Astrocyte (in vitro differentiated cells and primary cell): ENCODE measurements around the gene EXOG. TPM values are rescaled to one million over a fixed set of nuclear protein-coding genes. Genes with fewer than 3 reads are reported as not detected.

ENCODE experiments used
- DNase-seq: peaks from one replicate; pipeline ENCODE4 v3.0.0-alpha.2; 2010; ENCODE audit warnings: low read depth
- FAIRE-seq: peaks from 2 replicates; lab custom pipeline; 2011; peaks lifted over from hg19 to GRCh38; lab: Jason Lieb, UNC
- H2AFZ ChIP-seq: 2 replicates; pipeline ENCODE4 v1.6.0; 2012; ENCODE audit warnings: low read depth, low read length, inconsistent platforms
- H3K27ac ChIP-seq: 2 replicates; pipeline ENCODE4 v1.5.1; 2011; ENCODE audit warnings: low read depth, low read length, inconsistent platforms
- H3K27me3 ChIP-seq: 2 replicates; pipeline ENCODE4 v1.6.0; 2011; ENCODE audit warnings: low read length, inconsistent platforms; ENCODE audit not compliant: insufficient read depth
- H3K36me3 ChIP-seq: 2 replicates; pipeline ENCODE4 v1.5.1; 2011; ENCODE audit warnings: low read length, inconsistent platforms; ENCODE audit not compliant: insufficient read depth
- H3K4me1 ChIP-seq: 2 replicates; pipeline ENCODE4 v1.5.1; 2011; ENCODE audit warnings: low read length, inconsistent platforms; ENCODE audit not compliant: insufficient read depth
- H3K4me2 ChIP-seq: 2 replicates; pipeline ENCODE4 v1.6.0; 2012; ENCODE audit warnings: low read length, inconsistent platforms
- H3K4me3 ChIP-seq: 2 replicates; pipeline ENCODE4 v1.5.1; 2011; ENCODE audit warnings: low read depth, mild to moderate bottlenecking, low read length, inconsistent platforms; ENCODE audit not compliant: insufficient read depth
- H3K79me2 ChIP-seq: 2 replicates; pipeline ENCODE4 v1.6.0; 2012; ENCODE audit warnings: mild to moderate bottlenecking, low read length, inconsistent platforms; ENCODE audit not compliant: insufficient read depth
- H3K9ac ChIP-seq: 2 replicates; pipeline ENCODE4 v1.6.0; 2012; ENCODE audit warnings: mild to moderate bottlenecking, low read length, inconsistent platforms
- H3K9me3 ChIP-seq: 2 replicates; pipeline ENCODE4 v1.5.1; 2012; ENCODE audit warnings: low read depth, mild to moderate bottlenecking, low read length, inconsistent platforms; ENCODE audit not compliant: insufficient read depth
- H4K20me1 ChIP-seq: 2 replicates; pipeline ENCODE4 v1.6.0; 2012; ENCODE audit warnings: low read length, inconsistent platforms; ENCODE audit not compliant: insufficient read depth
- H3K27ac Mint-ChIP-seq: one replicate; pipeline ENCODE4 v1.8.0; 2021; ENCODE audit warnings: mild to moderate bottlenecking, mixed read lengths; ENCODE audit not compliant: unreplicated experiment
- H3K27me3 Mint-ChIP-seq: one replicate; pipeline ENCODE4 v1.8.0; 2021; ENCODE audit warnings: low read depth, mixed read lengths; ENCODE audit not compliant: unreplicated experiment
- H3K36me3 Mint-ChIP-seq: one replicate; pipeline ENCODE4 v1.8.0; 2021; ENCODE audit warnings: low read depth, mixed read lengths; ENCODE audit not compliant: unreplicated experiment
- H3K4me1 Mint-ChIP-seq: one replicate; pipeline ENCODE4 v1.8.0; 2021; ENCODE audit warnings: low read depth, mixed read lengths; ENCODE audit not compliant: unreplicated experiment
- H3K4me3 Mint-ChIP-seq: one replicate; pipeline ENCODE4 v1.8.0; 2021; ENCODE audit warnings: mild to moderate bottlenecking, moderate library complexity, mixed read lengths; ENCODE audit not compliant: unreplicated experiment
- H3K9me3 Mint-ChIP-seq: one replicate; pipeline ENCODE4 v1.8.0; 2021; ENCODE audit warnings: mild to moderate bottlenecking, mixed read lengths; ENCODE audit not compliant: unreplicated experiment
- EZH2 ChIP-seq: IDR thresholded peaks from 2 replicates; pipeline ENCODE4 v1.6.1; 2012; ENCODE audit warnings: mild to moderate bottlenecking, low read length, inconsistent platforms; ENCODE audit not compliant: insufficient read depth
- total RNA-seq: library from RNA; stranded (reverse); gene quantifications from 2 replicates; pipeline ENCODE4 v1.2.1, GENCODE V29; 2021
- TF ChIP-seq, protein P1 (sequence below): IDR thresholded peaks from 2 replicates; pipeline ENCODE4 v1.5.1; 2011; ENCODE audit warnings: low read depth, mild to moderate bottlenecking, inconsistent platforms, low read length, moderate library complexity; ENCODE audit not compliant: insufficient read depth

The EXOG gene
- total RNA-seq, 1 donor from 2014 or later, result 11.5 TPM

DNA sequence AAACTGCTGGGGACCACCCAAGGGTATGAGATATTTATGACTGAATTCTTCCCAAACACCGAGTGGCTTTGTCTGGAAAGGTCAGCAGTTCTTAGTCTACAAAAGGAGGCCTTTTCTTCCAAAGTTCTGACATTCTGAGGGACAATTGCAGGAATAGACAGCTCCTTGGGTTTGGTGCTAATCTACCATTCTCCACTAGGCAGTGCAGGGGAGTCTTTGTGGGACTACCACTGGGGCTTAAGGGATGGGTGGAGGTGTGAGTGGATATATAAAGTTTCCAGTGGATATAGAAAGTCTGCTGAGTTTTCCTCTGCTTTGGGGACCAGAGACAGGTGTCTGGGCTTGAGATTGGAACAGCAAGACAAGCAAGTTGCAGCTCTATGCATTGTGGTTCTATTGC lies 62.7 kb downstream of the EXOG start:
- Histone ChIP-seq H2AFZ (no peak overlapping the region), H3K4me1 (no peaks in the 10 kb centered on the region), H3K36me3 (no peaks in the 10 kb centered on the region), H3K4me2 (no peak overlapping the region), H3K79me2 (no peaks in the 10 kb centered on the region), H3K9ac (no peak overlapping the region), H4K20me1 (no peaks in the 10 kb centered on the region), H3K9me3 (no peaks in the 10 kb centered on the region), H3K27me3 (no peaks in the 10 kb centered on the region), H3K4me3 (no peak overlapping the region), H3K27ac (no peak overlapping the region)
- Mint-ChIP-seq H3K9me3 (peaks cover 1% of the 10 kb centered on the region), H3K4me1 (peaks cover 6% of the 10 kb centered on the region), H3K27ac (no peak overlapping the region), H3K4me3 (no peak overlapping the region), H3K36me3 (no peaks in the 10 kb centered on the region), H3K27me3 (peaks cover 19% of the 10 kb centered on the region)
- DNase-seq, result no peak
- TF ChIP-seq EZH2, result no peak
- TF ChIP-seq, protein P1, sequence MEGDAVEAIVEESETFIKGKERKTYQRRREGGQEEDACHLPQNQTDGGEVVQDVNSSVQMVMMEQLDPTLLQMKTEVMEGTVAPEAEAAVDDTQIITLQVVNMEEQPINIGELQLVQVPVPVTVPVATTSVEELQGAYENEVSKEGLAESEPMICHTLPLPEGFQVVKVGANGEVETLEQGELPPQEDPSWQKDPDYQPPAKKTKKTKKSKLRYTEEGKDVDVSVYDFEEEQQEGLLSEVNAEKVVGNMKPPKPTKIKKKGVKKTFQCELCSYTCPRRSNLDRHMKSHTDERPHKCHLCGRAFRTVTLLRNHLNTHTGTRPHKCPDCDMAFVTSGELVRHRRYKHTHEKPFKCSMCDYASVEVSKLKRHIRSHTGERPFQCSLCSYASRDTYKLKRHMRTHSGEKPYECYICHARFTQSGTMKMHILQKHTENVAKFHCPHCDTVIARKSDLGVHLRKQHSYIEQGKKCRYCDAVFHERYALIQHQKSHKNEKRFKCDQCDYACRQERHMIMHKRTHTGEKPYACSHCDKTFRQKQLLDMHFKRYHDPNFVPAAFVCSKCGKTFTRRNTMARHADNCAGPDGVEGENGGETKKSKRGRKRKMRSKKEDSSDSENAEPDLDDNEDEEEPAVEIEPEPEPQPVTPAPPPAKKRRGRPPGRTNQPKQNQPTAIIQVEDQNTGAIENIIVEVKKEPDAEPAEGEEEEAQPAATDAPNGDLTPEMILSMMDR, result no peak
- FAIRE-seq, result no peak

DNA sequence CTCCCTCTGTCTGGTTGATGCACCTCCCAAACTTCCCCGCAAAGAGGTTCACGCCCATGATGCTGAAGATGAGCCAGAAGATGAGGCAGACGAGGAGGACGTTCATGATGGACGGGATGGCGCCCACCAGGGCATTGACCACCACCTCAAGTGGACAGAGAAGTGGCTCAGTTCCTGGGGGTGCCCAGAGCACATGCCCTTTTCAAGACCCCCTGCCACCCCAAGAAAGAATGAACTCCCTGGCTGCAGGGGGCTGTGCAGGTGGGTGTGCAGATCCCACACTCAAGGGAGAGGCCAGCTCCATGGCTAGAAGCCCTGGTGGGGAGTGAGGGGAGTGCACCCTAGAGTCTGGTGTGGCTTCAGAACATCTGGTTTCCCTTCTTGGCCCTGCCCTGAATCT lies 64.1 kb downstream of the EXOG start:
- TF ChIP-seq, protein P1, result no peak
- TF ChIP-seq EZH2, result no peak
- Histone ChIP-seq H3K9me3 (no peaks in the 10 kb centered on the region), H3K79me2 (no peaks in the 10 kb centered on the region), H2AFZ (no peak overlapping the region), H3K36me3 (no peaks in the 10 kb centered on the region), H3K4me3 (no peak overlapping the region), H3K9ac (no peak overlapping the region), H3K27ac (no peak overlapping the region), H3K27me3 (no peaks in the 10 kb centered on the region), H4K20me1 (no peaks in the 10 kb centered on the region), H3K4me1 (no peaks in the 10 kb centered on the region), H3K4me2 (no peak overlapping the region)
- Mint-ChIP-seq H3K4me3 (no peak overlapping the region), H3K9me3 (no peaks in the 10 kb centered on the region), H3K27ac (no peak overlapping the region), H3K36me3 (no peaks in the 10 kb centered on the region), H3K4me1 (peaks cover 6% of the 10 kb centered on the region), H3K27me3 (peaks cover 23% of the 10 kb centered on the region)
- DNase-seq, result no peak
- FAIRE-seq, result no peak

DNA sequence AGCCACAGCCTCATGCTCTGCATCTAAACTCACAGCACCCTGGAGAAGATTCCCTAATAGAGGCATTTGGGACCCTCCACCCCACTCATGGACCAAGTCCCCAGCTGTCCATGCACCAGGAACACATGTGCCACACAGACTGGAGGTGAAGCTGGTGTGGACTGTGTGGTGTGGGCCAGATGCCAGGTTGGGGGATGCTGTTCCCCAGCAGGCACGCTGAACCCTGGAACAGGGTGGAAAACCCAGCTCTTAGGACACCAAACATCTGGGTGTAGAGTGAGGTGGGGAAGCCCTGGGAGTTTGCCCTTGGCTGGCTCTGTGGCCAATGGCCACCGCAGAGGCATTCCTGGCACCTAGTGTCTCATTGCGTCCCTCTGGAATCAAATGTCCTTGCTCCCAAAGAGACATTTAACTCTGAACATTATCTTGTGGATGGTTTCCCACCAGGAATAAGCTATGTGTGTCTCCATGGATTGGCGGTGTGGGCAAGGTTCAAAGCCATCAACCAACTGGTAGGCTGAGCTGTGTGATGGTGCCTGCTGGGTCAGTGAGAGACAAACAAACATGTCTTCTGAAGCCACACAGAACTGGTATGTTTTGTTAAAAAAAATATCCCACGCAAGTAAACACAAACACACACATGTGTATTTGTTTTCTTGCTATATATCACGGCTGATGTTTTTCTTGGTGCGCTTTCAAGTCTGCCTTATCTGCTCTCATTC lies 65.0 kb downstream of the EXOG start:
- Histone ChIP-seq H3K4me1 (no peaks in the 10 kb centered on the region), H3K27ac (no peak overlapping the region), H3K27me3 (no peaks in the 10 kb centered on the region), H3K9me3 (no peaks in the 10 kb centered on the region), H3K4me2 (no peak overlapping the region), H4K20me1 (no peaks in the 10 kb centered on the region), H3K36me3 (no peaks in the 10 kb centered on the region), H3K9ac (no peak overlapping the region), H3K79me2 (no peaks in the 10 kb centered on the region), H2AFZ (no peak overlapping the region), H3K4me3 (no peak overlapping the region)
- DNase-seq (no peak), FAIRE-seq (no peak)
- Mint-ChIP-seq H3K27ac (no peak overlapping the region), H3K36me3 (no peaks in the 10 kb centered on the region), H3K27me3 (peaks cover 26% of the 10 kb centered on the region), H3K9me3 (no peaks in the 10 kb centered on the region), H3K4me1 (peaks cover 6% of the 10 kb centered on the region), H3K4me3 (no peak overlapping the region)
- TF ChIP-seq, protein P1, result no peak
- TF ChIP-seq EZH2, result no peak
